Colonic mucosa (tissue), 4 donors: ENCODE measurements around the gene TSTD2. TPM values are rescaled to one million over a fixed set of nuclear protein-coding genes. Genes with fewer than 3 reads are reported as not detected.
"Not testable (repeated sequence)": the region's sequence is repeated elsewhere in the genome, so short reads cannot be mapped to it uniquely, and the experiment has no call there.

Experiments used
- DNase-seq: peaks from one replicate; pipeline ENCODE4 v3.0.0-alpha.2; 2020
- H3K27ac ChIP-seq: fragments of 200-600 bp; one replicate; pipeline ENCODE4 v1.8.0; 2021
- H3K27me3 ChIP-seq: fragments of 200-600 bp; one replicate; pipeline ENCODE4 v1.8.0; 2021
- H3K36me3 ChIP-seq: fragments of 200-600 bp; one replicate; pipeline ENCODE4 v1.8.0; 2021
- H3K4me1 ChIP-seq: fragments of 200-600 bp; one replicate; pipeline ENCODE4 v1.8.0; 2021; ENCODE audit warnings: mild to moderate bottlenecking
- H3K4me3 ChIP-seq: fragments of 200-600 bp; one replicate; pipeline ENCODE4 v1.8.0; 2021
- H3K9ac ChIP-seq, 2 donors: one replicate each; pipeline ENCODE4 v1.7.0; 2013; ENCODE audit warnings: control low read depth in 2 of 2, low read depth in 2 of 2, low read length in 2 of 2
- H3K9me3 ChIP-seq: fragments of 200-600 bp; one replicate; pipeline ENCODE4 v1.8.0; 2021
- CTCF ChIP-seq: fragments of 200-600 bp; IDR thresholded peaks from one replicate; pipeline ENCODE4 v1.8.0; 2022; ENCODE audit warnings: antibody characterized with exemption, mild to moderate bottlenecking
- intact Hi-C: fragments of 100-400 bp; cut with DNase I; formaldehyde crosslinking; loops from one replicate; pipeline ENCODE4 v1.14.1; 2022
- total RNA-seq, 2 donors: library from RNA; stranded (reverse); fragmentation: NEBNext Ultra II Directional in 1 of 2; extraction: Animal tissue kit (Norgen Biotek cat#: 25700) in 1 of 2; gene quantifications; one replicate each; pipeline ENCODE4 v1.2.1, GENCODE V29; 2021
- donor health status: healthy.
- donor health status: DM: no; HTN: no; CAD: no.
- donor health status: DM: no; HTN: no; CAD: no.

TSTD2 gene
- total RNA-seq, 2 donors from 2014 or later = 14.7 to 17.5 TPM

- Histone ChIP-seq H3K9ac (no peak overlapping the region), H3K9me3 (no peaks in the 10 kb centered on the region), H3K4me3 (no peak overlapping the region), H3K27ac (no peak overlapping the region), H3K27me3 (no peaks in the 10 kb centered on the region), H3K36me3 (peaks cover 7% of the 10 kb centered on the region), H3K4me1 (no peaks in the 10 kb centered on the region)
- intact Hi-C loops = no loop called here
- no peak for DNase-seq
- no peak for TF ChIP-seq CTCF
Measured at GRCh38 chr9:97625620-97626019, 7.5 kb downstream of the TSTD2 start.

GRCh38 chr9:97623946-97624345 lies 9.2 kb downstream of the TSTD2 start:
- no peaks in the 10 kb centered on the region for H3K4me1 ChIP-seq
- intact Hi-C loops = no loop called here

GRCh38 chr9:97622483-97622882 lies 10.7 kb downstream of the TSTD2 start:
- H3K36me3 ChIP-seq, intact Hi-C loops, H3K9ac ChIP-seq, H3K9me3 ChIP-seq, H3K4me1 ChIP-seq, H3K4me3 ChIP-seq, H3K27me3 ChIP-seq, H3K27ac ChIP-seq, DNase-seq: not testable (repeated sequence)

More at GRCh38 chr9:97623946-97624345, 9.2 kb downstream of the TSTD2 start:
- TF ChIP-seq CTCF = no peak
- no peak for DNase-seq
- Histone ChIP-seq H3K4me3 (no peak overlapping the region), H3K36me3 (peaks cover 7% of the 10 kb centered on the region), H3K9ac (no peak overlapping the region), H3K27me3 (no peaks in the 10 kb centered on the region), H3K27ac (no peak overlapping the region), H3K9me3 (no peaks in the 10 kb centered on the region)

GRCh38 chr9:97620063-97620462 lies 13.1 kb downstream of the TSTD2 start:
- H3K9me3 ChIP-seq, H3K36me3 ChIP-seq, H3K27me3 ChIP-seq, DNase-seq, H3K4me3 ChIP-seq, H3K4me1 ChIP-seq, intact Hi-C loops, H3K9ac ChIP-seq, H3K27ac ChIP-seq: not testable (repeated sequence)

- no peaks in the 10 kb centered on the region for H3K27me3 ChIP-seq
- H3K36me3 ChIP-seq = no peaks in the 10 kb centered on the region
- no peak for TF ChIP-seq CTCF
- no peaks in the 10 kb centered on the region for H3K9me3 ChIP-seq
- H3K4me3 ChIP-seq = no peak overlapping the region
- no peaks in the 10 kb centered on the region for H3K4me1 ChIP-seq
- intact Hi-C loops = loop anchor here (5.0 kb wide), 2 partner anchors 151 to 231 kb away; no protein-coding TSS in a partner anchor
- no peak for DNase-seq
- H3K9ac ChIP-seq = no peak overlapping the region
- H3K27ac ChIP-seq = no peak overlapping the region
Measured at GRCh38 chr9:97617939-97618416, 15.2 kb downstream of the TSTD2 start.

GRCh38 chr9:97615439-97616072 lies 17.6 kb downstream of the TSTD2 start:
- peak; percentile 72 for DNase-seq
- no peak overlapping the region for H3K9ac ChIP-seq
- no peaks in the 10 kb centered on the region for H3K36me3 ChIP-seq
- no peaks in the 10 kb centered on the region for H3K9me3 ChIP-seq
- no peak overlapping the region for H3K27ac ChIP-seq
- no peaks in the 10 kb centered on the region for H3K4me1 ChIP-seq
- intact Hi-C loops = loop anchor here (5.0 kb wide), 2 partner anchors 148 to 228 kb away; no protein-coding TSS in a partner anchor
- H3K4me3 ChIP-seq = no peak overlapping the region
- H3K27me3 ChIP-seq = no peaks in the 10 kb centered on the region
- peak; percentile 86 for TF ChIP-seq CTCF
